Chondrocyte (in vitro differentiated cells): ENCODE results near the gene NOM1. TPM values are rescaled to one million over a fixed set of nuclear protein-coding genes. Genes with fewer than 3 reads are reported as not detected.

Experiments used
- DNase-seq: peaks from one replicate; pipeline ENCODE4 v3.0.0; 2021; ENCODE audit warnings: mixed read lengths, low spot score
- H3K27ac Mint-ChIP-seq: one replicate; pipeline ENCODE4 v1.8.0; 2021; ENCODE audit warnings: mild to moderate bottlenecking, moderate library complexity, mixed read lengths; ENCODE audit not compliant: unreplicated experiment
- H3K27me3 Mint-ChIP-seq: 2 replicates; pipeline ENCODE4 v1.8.0; 2021; ENCODE audit warnings: low read depth, mixed read lengths
- H3K36me3 Mint-ChIP-seq: 2 replicates; pipeline ENCODE4 v1.8.0; 2021; ENCODE audit warnings: low read depth, mixed read lengths
- H3K4me1 Mint-ChIP-seq: 2 replicates; pipeline ENCODE4 v1.8.0; 2021; ENCODE audit warnings: low read depth, mild to moderate bottlenecking, mixed read lengths
- H3K4me3 Mint-ChIP-seq: one replicate; pipeline ENCODE4 v1.8.0; 2021; ENCODE audit warnings: mild to moderate bottlenecking, moderate library complexity, mixed read lengths; ENCODE audit not compliant: unreplicated experiment
- H3K9me3 Mint-ChIP-seq: 2 replicates; pipeline ENCODE4 v1.8.0; 2021; ENCODE audit warnings: low read depth, mixed read lengths
- CTCF ChIP-seq: fragments of 200-600 bp; sonication (generic); IDR thresholded peaks from 2 replicates; pipeline ENCODE4 v1.5.0; 2021; ENCODE audit warnings: antibody characterized with exemption, mild to moderate bottlenecking, moderate library complexity
- total RNA-seq: library from RNA; stranded (reverse); gene quantifications from 3 replicates; pipeline ENCODE4 v1.2.1, GENCODE V29; 2021

Gene NOM1
- total RNA-seq, 1 donor from 2014 or later, result 16.9 TPM

GRCh38 chr7:156998988-156999957 lies 49.8 kb downstream of the NOM1 start:
- H3K36me3 Mint-ChIP-seq, result peaks cover 9% of the 10 kb centered on the region
- peaks cover 4% of the 10 kb centered on the region for H3K9me3 Mint-ChIP-seq
- peaks cover 65% of the 10 kb centered on the region for H3K27me3 Mint-ChIP-seq
- peaks cover 12% of the 10 kb centered on the region for H3K4me1 Mint-ChIP-seq
- DNase-seq, result peak; percentile 81
- H3K4me3 Mint-ChIP-seq, result peak overlapping the region; percentile 31
- H3K27ac Mint-ChIP-seq, result no peak overlapping the region
- TF ChIP-seq CTCF, result no peak

- Mint-ChIP-seq H3K9me3 (peaks cover 4% of the 10 kb centered on the region), H3K27me3 (peaks cover 74% of the 10 kb centered on the region), H3K27ac (no peak overlapping the region), H3K36me3 (peaks cover 9% of the 10 kb centered on the region), H3K4me3 (peak overlapping the region; percentile 53), H3K4me1 (peaks cover 19% of the 10 kb centered on the region)
- TF ChIP-seq CTCF, result peak; percentile 13
- peak; percentile 36 for DNase-seq
These were observed 50.6 kb downstream of the NOM1 start for GRCh38 chr7:156999958-157000726.

GRCh38 chr7:157000741-157001653 lies 51.5 kb downstream of the NOM1 start:
- Mint-ChIP-seq H3K4me3 (peak overlapping the region; percentile 37), H3K36me3 (peaks cover 9% of the 10 kb centered on the region), H3K27me3 (peaks cover 71% of the 10 kb centered on the region), H3K27ac (no peak overlapping the region), H3K9me3 (peaks cover 4% of the 10 kb centered on the region), H3K4me1 (peaks cover 19% of the 10 kb centered on the region)
- TF ChIP-seq CTCF, result no peak
- no peak for DNase-seq

GRCh38 chr7:157001920-157002818 lies 52.7 kb downstream of the NOM1 start:
- no peak for DNase-seq
- Mint-ChIP-seq H3K4me1 (peaks cover 19% of the 10 kb centered on the region), H3K27me3 (peaks cover 67% of the 10 kb centered on the region), H3K4me3 (no peak overlapping the region), H3K9me3 (no peaks in the 10 kb centered on the region), H3K36me3 (peaks cover 7% of the 10 kb centered on the region), H3K27ac (no peak overlapping the region)
- TF ChIP-seq CTCF, result no peak
